DLD1 (cell line): Measurements from ENCODE around the gene AHCYL1.
"Not testable (repeated sequence)": the region's sequence is repeated elsewhere in the genome, so short reads cannot be mapped to it uniquely, and the experiment has no call there.

ENCODE experiments used
- in situ Hi-C: cut with HindIII; loops from 2 replicates; pipeline ENCODE4 v1.10.0; 2017; ENCODE audit warnings: low sequenced_read_pairs

Gene AHCYL1

DNA sequence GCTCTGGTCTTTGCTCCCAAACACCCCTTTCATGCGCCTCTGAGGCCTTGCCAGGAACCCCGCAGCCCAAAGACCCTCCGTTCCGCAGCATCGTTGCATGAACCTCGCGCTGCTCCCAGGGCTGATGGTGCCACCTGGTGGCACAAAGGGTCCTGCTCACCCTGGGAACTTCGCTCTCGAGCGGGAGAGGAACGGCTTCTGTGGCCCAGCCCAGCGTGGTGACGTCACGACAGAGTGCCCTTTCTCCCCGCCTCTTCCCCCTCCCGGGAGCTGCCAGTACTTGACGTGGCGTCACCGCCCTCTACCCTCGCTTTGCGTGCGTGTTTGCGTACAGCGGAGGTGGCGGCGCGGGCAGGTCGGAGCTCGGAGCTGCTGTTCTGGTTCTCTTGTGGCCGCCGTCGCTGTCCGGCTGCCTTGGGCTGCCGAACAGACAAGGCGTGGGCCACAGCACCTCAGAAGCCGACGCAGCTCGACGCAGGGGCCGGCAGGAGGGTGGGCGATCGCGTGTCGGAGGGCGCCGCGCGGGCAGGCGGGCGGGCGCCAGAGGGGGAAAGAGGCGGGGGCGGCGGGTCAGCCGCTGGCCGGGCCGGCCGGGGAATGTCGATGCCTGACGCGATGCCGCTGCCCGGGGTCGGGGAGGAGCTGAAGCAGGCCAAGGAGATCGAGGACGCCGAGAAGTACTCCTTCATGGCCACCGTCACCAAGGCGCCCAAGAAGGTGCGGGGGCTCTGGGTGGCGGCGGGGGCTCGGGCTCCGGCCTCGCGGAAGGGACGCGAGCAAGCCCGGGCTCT lies at the start of gene AHCYL1:
Gene AHCYL1, plus strand, starts transcription at position 310 of the 791 bp plus-strand sequence. Its CDS starts 288 bp downstream, at position 598.
- in situ Hi-C loops, result no loop called here

DNA sequence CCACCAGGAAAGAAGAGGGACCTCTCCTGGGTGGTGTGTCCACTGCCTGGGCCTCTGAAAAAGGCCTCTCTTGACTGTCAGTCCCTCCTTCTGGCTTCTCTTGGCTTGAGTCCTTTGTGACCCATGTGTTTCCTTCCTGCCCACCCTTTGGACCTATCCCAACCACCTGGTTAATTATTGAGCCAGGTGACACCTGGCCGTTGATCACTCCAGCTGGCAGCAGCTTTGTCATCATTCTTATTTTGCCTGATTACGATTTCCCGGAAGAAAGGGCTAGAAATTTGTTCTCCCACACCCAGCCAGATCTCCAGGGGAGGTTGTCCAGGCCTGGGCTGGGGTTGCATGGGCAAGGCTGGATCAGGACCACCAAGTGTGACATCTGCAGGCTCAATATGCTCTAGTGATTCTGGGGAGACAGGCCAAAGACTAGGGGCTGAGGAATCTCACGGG lies 49.1 kb upstream of the AHCYL1 start:
- in situ Hi-C loops, result no loop called here

DNA sequence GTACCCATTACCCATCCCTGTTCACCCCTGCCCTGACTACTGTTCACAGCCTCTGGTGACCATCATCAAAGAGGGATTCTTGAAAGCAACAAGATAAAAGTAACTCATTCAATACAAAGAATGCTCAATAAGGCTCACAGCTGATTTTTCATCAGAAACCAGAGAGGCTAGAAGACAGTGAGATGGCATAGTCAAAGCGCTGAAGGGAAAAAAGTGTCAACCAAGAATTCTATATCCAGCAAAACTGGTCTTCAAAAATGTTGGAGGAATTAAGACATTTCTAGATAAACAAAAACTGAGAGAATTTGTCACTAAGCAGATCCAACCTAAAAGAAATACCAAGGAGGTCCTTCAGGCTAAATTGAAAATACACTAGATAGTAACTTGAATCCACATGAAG lies 46.8 kb upstream of the AHCYL1 start:
- in situ Hi-C loops, result no loop called here

DNA sequence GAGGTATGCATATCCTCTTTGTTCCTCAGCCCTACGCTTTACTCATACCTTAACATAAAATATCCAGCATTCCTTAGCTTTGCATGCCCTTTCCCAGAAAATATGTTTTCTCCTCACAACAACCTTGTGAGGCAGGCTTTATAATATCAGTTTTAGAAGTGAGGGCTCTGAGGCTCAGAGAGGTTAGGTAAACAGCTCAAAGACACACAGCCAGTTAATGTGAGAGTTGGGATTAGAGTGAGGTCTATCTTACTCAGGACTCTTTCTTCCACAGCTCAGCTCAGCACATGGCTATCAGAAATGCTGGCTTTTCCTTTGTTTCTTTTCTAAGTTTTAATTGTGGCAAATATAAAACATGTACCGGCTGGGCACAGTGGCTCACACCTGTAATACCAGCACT lies 46.0 kb upstream of the AHCYL1 start:
- in situ Hi-C loops, result no loop called here

DNA sequence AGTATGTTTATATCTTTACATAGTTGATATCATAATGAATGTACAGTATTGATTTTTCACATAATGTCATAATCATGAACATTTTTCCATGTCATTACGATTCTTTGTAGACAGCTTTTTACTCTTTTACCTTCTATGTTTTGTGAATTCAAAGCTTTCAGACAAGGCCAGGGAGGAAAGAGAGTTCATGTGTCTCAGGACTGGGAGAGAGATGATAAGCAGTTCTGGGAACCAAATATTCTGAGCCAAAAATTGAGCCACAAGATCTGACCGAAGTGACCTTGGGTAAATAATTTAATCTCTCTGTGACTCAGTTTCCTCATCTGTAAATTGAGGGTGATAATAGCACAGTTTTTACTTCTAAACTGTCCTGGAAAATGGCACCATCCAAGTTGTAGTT lies 42.1 kb upstream of the AHCYL1 start:
- in situ Hi-C loops, result no loop called here

DNA sequence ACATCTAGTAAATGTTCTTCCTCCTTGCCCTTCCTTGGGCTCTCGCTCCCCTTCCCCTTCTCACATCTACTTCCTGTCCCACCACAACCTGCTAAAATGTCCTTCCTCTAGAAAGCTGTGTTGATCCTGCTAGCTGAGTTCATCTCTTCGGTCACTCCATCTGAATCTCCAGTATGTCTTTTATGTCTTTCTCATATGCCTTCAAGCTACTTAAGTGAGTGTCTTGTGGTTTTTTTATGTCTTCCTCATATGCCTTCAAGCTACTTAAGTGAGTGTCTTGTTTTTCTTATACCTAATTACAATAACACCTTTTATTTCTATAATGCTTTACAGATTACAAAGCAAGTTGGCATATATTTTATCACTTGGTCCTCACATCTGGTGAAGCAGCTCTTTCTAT lies 40.0 kb upstream of the AHCYL1 start:
- in situ Hi-C loops, result no loop called here

DNA sequence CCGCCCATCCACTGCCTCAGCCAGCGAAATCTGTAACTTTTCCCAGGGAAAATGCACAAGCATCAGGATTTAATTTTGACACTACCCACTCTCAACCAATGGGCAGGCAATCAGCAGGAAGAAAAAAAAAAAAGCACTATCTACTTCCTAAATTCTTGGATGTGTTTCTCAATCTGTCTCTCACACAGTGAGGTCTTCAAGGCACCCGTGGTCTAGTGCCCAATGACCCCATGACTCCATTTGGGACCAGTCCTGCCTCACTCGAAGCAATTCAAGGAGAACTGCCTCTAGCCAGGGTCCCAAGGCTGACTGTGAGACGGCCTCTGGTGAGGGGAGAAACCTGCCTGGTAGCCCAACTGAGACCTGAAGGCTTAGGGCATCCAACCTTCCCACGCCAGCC lies 38.1 kb upstream of the AHCYL1 start:
- in situ Hi-C loops, result no loop called here

DNA sequence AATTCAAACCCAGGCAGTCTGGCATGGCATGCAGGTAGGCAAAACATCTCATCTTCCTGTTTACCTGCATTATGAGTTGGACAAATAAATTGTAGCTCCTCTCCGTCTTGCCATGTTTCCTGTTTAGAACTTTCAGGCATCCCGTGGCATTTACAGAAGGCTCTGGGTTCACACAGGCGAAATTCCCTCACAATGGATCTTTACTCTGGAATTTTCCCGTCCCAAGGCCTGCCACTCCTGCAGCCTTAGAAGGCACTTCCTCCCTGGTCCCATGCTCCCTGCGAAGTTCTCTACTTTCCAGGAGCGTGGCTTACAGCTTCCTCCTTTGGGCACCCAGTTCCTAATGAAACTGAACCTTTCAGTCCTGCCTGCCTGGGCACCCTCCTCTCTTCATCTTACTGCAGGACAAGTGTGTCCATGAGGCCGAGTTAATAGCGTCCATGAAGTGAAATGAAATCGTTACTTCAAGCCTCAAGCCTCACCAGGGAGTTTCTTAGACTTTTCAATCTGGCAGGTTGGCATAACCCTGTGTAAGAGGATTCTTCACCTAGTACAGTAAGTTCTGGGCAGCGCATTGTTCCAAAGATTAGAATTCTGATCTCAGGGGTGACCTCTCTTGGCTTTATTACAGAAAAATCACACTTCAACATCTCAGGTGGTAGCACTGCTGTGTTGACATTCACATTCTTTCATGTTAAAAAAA lies 36.8 kb upstream of the AHCYL1 start:
- in situ Hi-C loops, result no loop called here

DNA sequence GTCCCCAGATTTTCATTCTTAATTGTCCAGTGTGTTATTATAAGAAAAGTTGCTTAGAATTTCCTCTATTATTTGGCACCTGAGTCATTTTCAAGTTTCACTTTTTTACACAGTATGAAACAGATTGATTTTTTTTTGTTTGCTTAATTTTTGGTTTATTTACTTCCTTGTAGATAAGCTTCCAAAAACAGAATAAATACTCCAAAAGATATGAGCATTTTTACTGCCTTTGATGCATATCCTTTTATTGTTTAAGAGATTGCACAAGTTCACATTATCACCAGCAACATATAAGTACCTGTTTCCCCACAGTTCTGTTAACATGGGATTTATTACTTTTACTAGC lies 36.3 kb upstream of the AHCYL1 start:
- in situ Hi-C loops, result no loop called here

DNA sequence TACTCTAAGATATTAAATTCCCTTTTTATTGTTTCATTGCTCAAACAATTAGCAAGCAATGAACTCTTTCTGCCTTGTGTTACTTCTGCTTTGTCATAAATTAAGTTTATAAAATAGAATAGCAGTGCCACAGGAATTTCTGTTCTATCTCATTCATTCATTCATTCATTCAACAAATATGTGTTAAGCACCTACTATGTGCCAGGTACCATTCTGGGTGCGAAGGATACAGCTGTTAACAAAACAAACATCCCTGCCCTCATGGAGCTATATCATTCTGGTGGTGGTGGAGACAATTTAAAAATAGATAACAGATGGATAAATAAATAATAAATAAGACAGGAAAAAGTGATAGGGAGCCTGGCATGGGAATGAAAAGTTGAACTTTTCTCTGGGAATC lies 34.5 kb upstream of the AHCYL1 start:
- in situ Hi-C loops, result no loop called here

DNA sequence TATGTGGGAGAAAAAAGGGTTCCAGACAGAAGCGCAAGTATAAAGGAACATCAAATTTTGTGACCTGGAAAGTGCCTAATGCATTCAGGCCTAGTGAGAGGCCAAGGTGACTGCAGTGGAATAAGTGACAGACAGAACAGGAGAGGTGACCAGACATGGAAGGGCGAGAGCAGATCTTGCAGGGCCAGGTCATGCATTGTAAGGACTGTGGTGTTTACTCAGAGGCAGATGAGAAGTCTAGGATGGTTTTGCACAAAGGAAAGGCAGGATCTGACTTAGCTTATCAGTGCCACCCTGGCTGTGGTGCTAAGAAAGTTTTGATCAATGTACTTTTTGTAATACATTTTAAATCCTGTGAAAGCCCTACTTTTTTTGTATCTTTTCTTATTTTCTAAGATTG lies 34.1 kb upstream of the AHCYL1 start:
- in situ Hi-C loops, result no loop called here

DNA sequence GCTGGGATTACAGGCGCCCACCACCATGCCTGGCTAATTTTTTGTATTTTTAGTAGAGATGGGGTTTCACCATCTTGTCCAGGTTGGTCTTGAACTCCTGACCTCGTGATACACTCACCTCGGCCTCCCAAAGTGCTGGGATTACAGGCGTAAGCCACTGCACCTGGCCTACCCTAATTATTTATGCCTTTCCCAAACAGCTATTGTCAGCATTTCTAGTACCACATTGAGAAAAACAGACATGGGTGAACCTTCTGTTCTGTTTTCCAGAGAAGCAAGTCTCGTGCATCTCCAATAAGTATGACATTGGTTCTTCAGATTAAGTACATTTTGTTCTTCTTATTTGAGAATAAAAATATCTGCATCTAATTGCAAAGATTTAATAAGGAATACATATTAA lies 33.1 kb upstream of the AHCYL1 start:
- in situ Hi-C loops, result not testable (repeated sequence)

DNA sequence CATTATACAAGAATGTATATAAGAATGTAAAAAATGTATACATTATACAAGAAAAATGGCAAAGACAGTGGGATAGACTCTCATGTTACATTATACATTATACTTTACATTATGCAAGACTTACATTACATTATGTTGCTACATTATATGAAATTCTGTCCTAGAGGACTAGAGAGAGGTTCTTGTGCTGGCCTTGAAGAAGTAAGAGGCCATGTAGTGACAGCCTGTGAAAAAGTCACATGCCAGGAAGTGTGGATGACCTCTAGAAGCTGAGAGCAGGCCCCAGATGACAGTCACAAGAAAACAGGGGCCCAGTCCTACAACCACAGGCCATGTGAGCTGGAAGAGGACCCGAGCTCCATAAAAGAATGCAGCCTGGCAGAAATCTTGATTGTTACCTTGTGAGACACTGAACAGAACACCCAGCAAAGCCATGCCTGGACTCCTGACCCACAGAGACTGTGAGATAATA lies 30.5 kb upstream of the AHCYL1 start:
- in situ Hi-C loops, result no loop called here

DNA sequence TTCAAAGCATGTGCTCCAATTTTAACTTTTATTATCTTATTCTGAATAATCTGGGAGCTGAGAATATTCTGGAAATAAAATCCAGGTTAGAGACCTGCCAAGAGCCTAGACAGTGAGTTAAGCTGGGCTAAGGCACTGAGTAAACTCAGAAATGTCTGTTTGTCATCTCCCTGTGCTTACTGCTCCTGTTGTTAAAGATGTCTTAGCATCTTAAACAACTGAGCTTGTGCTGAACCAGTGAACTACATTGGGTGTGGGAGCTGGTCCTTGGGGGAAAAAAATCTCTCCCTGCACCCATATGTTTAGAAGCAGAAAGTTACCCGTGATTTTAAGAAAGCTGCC lies 25.0 kb upstream of the AHCYL1 start:
- in situ Hi-C loops, result no loop called here

DNA sequence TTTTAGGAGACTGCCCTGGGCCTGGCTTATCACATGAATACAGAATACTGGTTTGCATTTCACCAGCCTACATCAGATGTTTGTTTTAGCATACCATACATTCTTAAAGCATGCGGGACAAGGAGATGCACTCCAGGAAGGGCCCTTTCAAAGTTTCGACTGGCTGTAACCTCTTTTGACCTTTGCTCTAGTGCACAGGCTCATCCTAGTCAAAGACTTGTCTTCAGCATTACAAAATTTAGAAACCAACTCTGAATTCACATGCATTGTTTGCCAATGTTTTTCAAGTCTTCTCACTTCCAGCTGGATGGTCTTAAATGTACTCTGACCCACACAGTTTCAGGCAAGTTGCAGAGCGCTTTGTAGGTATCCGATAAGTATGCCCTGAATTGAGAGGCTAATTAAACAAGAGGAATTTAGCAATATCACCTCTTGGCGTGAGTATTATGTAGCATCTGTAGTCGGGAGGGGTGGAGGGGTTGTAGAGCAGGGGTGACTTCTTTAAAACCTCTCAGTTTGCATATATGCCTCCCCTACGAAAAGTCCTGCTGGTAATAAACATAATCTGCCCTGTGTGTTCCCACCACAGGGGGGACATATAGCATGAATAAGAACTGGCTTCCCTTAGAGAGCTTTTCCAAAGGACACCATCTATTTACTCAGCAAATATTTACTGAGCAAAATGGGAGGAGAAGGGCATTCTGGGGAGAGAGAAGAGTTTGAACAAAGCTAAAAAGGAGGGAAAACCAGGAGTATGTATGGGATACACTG lies 24.4 kb upstream of the AHCYL1 start:
- in situ Hi-C loops, result no loop called here

DNA sequence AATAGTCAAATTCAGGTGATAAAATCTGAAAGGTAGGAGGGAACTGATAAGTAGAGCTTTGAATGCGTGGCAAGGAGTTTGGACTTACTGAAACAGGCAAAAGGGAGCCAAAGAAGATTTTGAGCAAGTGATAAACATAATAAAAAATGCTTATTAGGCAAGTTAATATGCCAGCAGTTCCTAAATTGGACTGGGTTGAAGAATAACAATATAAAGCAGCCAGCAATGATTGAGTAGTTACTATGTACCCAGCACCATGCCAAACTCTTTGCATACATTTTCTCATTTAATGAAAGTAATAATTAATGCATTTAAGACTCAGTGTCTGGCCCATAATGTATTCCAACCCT lies 23.8 kb upstream of the AHCYL1 start:
- in situ Hi-C loops, result no loop called here

DNA sequence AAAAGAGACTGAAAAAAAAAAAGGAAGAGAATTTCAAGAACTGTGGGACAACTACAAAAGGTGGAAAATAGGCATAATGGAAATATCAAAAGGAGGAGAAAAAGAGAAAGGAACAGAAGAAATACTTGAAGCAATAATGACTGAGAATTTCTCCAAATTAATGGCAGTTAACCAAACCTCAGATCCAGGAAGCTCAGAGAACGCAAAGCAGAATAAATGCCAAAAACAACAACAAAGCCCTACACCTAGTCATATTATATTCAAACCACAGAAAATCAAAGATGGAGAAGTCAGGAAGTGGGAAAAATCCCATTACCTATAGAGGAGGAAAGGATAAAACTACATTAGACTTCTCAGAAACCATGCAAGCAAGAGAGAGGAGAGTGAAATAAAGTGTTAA lies 20.7 kb upstream of the AHCYL1 start:
- in situ Hi-C loops, result no loop called here

DNA sequence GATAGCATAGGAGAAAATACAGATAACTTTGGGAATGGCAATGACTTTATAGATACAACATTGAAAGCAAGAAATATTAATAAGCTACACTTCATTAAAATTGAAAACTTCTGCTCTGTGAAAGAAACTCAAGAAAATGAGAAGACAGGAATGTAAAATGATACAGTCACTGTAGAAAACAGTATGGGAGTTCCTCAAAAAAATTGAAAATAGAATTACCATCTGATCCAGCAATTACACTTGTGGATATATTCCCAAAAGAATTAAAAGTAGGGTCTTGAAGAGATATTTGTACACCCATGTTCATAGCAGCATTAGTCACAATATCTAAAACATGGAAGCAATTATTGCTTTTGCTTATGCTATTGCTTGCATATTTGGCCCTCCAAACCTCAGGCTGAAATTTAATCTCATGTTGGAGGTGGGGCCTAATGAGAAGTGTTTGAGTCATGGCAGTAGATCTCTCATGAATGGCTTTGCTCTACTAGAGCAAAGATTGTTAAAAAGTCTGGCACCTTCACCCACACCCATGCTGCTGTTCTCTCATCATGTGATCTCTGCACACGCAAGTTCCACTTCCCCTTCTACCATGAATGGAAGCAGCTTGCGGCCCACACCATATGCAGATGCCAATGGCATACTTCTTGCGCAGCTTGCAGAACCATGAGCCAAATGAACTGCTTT lies 15.3 kb upstream of the AHCYL1 start:
- in situ Hi-C loops, result no loop called here

DNA sequence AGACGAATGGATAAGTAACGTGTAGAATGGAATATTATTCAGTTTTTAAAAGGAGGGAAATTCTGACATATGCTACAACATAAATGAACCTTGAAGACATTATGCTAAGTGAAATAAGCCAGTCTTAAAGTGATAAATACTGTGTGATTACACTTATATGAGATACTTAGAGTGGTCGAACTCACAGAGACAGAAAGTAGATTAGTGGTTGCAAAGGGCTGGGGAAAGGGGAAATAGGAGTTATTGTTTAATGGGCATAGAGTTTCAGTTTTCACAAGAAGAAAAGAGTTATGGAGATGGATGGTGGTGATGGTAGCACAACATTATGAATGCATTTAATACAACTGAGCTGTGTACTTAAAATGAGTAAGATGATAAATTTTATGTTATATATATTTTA lies 14.7 kb upstream of the AHCYL1 start:
- in situ Hi-C loops, result no loop called here

DNA sequence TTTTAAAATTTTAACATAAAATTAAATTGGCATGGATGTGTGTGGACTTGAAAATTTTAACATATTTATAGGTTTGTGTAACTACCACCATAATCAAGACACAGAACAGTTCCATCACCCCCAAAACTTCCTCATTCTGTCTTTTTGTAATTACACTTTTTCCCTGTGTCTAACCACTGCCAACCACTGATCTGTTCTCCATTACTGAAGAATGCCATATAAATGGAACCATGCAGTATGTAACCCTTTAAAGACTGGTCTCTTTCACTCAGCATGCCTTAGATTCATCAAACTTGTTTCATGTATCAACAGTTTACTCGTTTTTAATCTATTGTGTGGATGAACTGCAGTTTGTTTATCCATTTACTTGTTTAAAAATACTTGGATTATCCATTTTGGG lies 13.0 kb upstream of the AHCYL1 start:
- in situ Hi-C loops, result no loop called here

DNA sequence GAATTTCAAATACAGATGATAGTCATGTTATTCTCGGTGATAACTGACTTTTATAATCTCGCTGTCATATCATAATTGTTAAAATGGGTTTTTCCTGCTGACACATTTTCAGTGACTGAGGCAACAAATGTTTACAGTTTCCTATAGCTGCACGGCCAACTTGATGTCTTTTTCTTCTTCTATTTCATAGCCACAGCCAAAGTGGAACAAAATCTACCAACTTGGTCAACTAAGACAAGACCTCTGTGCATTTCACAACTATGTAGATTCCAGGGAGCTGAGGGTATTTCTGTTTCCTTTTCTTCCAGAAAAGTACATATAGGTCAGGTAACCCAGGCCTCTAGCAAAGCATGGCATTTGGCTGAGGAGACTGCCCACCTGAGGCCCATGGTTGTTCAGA lies 10.4 kb upstream of the AHCYL1 start:
- in situ Hi-C loops, result no loop called here
